ENCODE measurements around the gene POGLUT3.

Gene POGLUT3

GRCh38 chr11:108522318-108522717, 24.1 kb upstream of the POGLUT3 start:
- FAIRE-seq (no peak), DNase-seq (ENCODE audit: insufficient read length, low spot score) (no peak)
- no peak for TF ChIP-seq CTCF (IDR thresholded peaks at IDR 0.05; ENCODE audit: insufficient read depth, missing control alignments)

GRCh38 chr11:108518581-108518980, 20.4 kb upstream of the POGLUT3 start:
- DNase-seq (ENCODE audit: insufficient read length, low spot score) (no peak), FAIRE-seq (no peak)
- no peak for TF ChIP-seq CTCF (IDR thresholded peaks at IDR 0.05; ENCODE audit: insufficient read depth, missing control alignments)

GRCh38 chr11:108516125-108516524, 17.9 kb upstream of the POGLUT3 start:
- no peak for TF ChIP-seq CTCF (IDR thresholded peaks at IDR 0.05; ENCODE audit: insufficient read depth, missing control alignments)
- no peak for FAIRE-seq

GRCh38 chr11:108512708-108513107, 14.5 kb upstream of the POGLUT3 start:
- no peak for TF ChIP-seq CTCF (IDR thresholded peaks at IDR 0.05; ENCODE audit: insufficient read depth, missing control alignments)
- DNase-seq (ENCODE audit: insufficient read length, low spot score) (no peak), FAIRE-seq (no peak)

More at GRCh38 chr11:108516125-108516524, 17.9 kb upstream of the POGLUT3 start:
- no peak for DNase-seq (ENCODE audit: insufficient read length, low spot score)

- DNase-seq (ENCODE audit: insufficient read length, low spot score) = no peak
- TF ChIP-seq CTCF (IDR thresholded peaks at IDR 0.05; ENCODE audit: insufficient read depth, missing control alignments) = no peak
- no peak for FAIRE-seq
Observed at GRCh38 chr11:108511851-108512474, 13.8 kb upstream of the POGLUT3 start.

- TF ChIP-seq CTCF (IDR thresholded peaks at IDR 0.05; ENCODE audit: insufficient read depth, missing control alignments) = no peak
- DNase-seq (ENCODE audit: insufficient read length, low spot score) = no peak
- no peak for FAIRE-seq
Observed at GRCh38 chr11:108508653-108509593, 10.7 kb upstream of the POGLUT3 start.

GRCh38 chr11:108501396-108501795, 3.2 kb upstream of the POGLUT3 start:
- no peak for FAIRE-seq
- no peak for TF ChIP-seq CTCF (IDR thresholded peaks at IDR 0.05; ENCODE audit: insufficient read depth, missing control alignments)

More at GRCh38 chr11:108501396-108501795, 3.2 kb upstream of the POGLUT3 start:
- no peak for DNase-seq (ENCODE audit: insufficient read length, low spot score)
